Epithelial cell of prostate (primary cell): Measurements from ENCODE around the gene KCNQ1.

Experiments
- DNase-seq: peaks from one replicate; pipeline ENCODE4 v3.0.0-alpha.2; 2011; ENCODE audit warnings: low read depth, low spot score
- H3K27ac ChIP-seq: fragments of 450-650 bp; 2 replicates; pipeline ENCODE4 v1.5.1; 2017; ENCODE audit warnings: mild to moderate bottlenecking

The KCNQ1 gene

DNA sequence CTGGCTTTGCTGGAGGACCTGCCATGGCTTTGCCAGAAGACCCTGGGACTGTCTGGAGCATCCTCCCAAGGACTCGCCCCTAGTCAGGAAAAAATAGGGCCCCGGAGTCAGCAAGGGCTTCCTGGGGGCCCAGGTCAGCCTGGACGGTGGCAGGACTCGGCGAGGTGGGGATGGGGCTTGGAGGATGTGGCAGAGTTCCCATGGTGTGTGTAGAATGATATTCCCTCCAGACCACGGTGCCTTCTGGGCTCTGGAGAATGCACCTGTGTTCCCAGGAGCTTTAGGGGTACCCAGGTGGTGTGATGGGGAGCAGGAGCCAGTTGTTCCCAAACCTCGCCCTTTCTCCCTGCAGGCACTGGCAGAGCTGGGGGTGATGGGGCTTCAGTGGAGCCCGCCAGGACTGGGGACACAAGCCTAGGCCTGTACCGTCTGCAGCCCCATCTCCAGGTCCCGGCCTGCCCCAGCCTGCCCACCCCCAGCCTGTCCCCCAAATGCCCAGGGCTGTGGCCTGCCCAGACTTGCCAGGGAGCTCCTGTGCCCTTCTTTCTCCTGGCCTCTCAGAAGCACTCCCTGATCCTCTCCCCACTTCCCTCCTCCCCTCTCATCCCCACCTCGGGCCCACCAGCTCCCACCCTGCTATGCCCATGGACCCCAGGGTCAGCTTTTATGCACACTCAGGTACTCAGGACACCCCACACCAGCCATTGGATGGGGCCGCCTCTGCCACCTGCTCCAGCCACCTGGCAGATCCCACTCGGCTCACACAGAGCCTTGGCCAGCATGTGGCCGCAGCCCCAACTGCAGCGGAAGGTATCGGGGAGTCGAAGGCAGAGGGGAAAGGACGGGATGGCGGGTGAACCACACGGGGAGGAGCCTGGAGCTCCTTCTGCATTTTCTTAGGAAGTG lies 358.6 kb downstream of the KCNQ1 start:
- no peak overlapping the region for H3K27ac ChIP-seq
- no peak for DNase-seq

DNA sequence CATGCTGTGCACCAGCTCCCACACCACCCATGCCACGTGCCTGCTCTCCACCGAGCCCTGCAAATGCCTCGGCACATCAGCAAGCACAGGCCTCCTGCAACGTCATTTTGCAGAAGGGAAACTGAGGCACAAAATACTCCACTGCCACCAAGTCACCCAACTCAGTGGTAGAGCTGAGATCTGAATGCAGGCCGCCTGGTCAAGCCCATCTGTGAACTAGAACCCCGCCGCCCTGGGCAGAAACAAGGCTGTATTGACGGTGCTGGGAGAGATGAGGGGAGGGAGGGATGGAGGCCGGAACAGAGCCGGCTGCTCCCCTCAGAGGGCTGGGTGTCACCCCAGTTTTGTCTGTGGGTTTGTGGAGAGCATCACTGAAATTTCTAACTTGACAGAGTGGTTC lies 359.4 kb downstream of the KCNQ1 start:
- DNase-seq: no peak
- H3K27ac ChIP-seq: no peak overlapping the region

DNA sequence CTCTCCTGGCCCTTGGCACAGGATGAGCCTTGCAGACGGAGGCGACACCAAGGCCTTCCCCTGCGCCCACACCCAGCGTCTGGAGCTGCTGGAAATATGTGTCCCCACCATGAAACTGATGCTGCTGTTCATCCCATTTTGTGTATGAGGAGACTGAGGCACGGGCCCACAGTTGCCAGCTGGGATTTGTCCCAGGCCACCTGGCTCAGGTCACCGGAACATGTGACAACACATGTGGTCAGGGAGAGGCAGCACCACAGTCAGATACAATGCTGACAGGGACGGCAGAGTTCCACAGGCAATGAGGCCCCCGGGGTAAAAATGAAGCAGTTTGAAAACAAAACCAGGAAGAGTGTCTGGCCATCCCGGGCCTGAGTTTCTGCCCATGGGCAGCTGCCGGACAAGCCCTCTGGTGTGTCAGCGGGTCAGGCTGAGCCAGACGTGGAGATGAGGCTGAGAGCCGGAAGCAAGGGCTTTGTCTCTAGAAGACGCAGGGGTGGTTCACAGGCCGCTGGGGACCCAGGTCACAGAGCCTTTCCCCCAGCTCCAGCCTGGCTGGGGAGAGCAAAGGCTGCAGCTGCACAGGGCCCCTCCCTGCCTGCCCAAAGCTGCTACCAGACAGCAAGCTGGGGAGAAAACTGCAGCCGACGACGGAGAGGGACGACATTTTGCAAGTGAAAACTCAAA lies 360.0 kb downstream of the KCNQ1 start:
- H3K27ac ChIP-seq: no peak overlapping the region
- DNase-seq: no peak

DNA sequence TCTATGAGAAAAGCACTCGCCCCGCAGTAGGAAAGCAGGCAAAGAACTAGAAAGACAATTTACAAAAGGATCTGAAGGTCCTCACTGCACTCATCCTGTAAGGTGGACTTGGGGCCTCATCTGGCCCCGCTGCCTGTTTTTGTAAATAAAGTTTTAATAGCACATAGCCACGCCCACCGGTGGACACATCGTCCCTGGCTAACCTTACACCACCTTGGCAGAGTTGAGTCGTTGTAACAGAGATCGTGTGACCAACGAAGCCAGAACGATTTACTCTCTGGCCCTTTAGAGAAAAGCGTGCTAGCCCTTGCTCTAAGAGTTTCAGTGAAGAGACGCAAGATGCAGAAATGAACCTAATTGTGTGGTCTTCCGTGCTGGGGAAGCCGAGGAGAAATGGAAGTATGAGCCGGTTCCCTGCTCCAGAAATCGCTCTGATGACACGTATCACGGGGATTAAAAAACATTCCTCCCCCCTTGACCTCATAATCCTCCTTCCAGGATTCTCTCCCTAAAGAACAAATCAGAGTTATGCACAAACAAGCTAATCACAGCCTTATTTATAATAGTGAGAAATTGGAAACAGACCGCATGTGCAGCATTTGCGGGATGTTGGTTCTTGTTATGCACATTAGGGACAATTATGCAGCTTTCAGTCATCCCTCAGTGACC lies 360.7 kb downstream of the KCNQ1 start:
- H3K27ac ChIP-seq: no peak overlapping the region
- no peak for DNase-seq

DNA sequence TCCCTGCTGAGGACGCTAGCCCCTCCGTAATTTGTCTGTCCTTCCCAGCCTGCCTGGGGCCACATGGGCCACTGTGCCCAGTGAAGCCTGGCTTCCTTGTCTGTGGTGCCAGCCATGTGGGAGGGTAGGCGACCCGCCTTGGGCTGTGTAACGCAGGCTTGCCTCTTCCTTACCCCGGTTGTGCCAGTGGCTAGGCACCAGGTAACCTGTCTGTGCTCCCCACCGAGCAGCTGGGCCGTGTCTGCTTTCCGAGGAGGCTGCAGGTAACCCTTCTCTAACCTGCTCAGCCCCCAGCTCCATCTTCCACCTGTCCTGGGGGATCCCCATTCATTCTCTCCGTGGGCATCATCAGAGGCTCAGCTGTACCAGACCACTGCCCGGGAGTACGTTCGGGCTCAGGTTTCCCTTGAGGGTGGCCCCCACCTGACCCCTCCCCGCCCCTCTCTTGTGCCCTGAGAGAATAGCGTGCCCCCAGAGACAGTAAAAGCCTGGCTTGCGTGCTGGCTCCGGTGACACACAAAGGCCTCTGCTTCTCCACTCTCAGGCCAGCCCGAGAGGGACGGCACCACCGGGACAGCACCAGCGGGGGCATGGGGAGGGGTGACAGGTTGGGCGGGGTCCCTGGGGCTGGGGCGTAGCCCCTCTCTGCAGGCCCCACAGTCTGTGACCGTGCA lies 361.7 kb downstream of the KCNQ1 start:
- no peak overlapping the region for H3K27ac ChIP-seq
- DNase-seq: no peak

DNA sequence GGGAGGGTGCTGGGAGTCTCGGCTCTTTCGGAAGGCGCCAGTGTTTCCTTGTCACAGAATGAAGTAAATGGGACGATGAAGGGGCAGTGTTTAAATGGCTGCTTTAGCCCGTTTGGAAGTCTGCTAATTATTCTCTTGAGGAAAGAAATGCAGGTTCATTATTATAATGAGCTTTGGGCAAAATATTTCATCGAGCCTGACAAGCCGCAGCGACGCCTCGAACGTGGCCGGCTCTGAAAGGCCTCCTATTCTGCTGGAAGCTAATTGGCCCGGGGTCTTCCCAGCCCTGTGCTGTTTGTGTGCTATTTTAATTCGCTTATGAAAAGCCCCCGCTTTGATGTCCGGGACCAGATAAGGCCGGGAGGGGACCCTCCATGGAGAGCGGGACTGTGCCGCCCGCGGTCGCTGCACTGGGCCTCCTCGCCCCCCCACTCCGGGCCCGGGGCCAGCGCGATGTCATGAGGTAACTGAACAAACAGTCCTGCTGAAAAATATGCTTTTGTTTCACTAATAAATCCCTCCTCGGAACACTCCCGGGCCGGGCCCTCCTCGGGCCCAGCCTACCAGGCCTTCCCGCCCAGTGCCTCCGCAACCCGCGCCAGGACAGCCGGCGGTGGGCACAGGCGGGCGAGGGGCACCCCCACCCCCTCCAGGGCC lies 362.3 kb downstream of the KCNQ1 start:
- no peak for DNase-seq
- no peak overlapping the region for H3K27ac ChIP-seq

DNA sequence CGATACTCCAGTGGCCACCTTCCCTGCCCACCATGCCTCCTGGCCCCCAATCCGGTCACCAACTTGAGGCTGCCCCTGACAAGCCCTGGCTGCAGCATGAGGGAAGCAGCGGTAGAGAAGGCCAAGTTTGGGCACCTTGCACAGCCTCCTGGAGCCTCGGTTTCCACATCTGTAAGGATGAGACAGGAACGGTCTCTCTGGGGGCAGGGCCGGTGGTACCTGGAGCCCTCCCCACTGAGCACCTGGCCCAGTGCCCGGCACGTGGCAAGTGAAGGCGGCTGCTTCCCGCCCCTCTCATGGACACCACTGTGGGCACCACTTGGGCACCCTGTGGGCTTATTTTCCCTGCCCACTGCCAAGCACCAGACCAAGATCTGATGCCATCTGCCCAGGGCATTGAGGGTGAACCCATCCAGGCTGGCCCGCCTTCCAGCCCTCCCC lies 363.0 kb downstream of the KCNQ1 start:
- DNase-seq: no peak
- no peak overlapping the region for H3K27ac ChIP-seq

DNA sequence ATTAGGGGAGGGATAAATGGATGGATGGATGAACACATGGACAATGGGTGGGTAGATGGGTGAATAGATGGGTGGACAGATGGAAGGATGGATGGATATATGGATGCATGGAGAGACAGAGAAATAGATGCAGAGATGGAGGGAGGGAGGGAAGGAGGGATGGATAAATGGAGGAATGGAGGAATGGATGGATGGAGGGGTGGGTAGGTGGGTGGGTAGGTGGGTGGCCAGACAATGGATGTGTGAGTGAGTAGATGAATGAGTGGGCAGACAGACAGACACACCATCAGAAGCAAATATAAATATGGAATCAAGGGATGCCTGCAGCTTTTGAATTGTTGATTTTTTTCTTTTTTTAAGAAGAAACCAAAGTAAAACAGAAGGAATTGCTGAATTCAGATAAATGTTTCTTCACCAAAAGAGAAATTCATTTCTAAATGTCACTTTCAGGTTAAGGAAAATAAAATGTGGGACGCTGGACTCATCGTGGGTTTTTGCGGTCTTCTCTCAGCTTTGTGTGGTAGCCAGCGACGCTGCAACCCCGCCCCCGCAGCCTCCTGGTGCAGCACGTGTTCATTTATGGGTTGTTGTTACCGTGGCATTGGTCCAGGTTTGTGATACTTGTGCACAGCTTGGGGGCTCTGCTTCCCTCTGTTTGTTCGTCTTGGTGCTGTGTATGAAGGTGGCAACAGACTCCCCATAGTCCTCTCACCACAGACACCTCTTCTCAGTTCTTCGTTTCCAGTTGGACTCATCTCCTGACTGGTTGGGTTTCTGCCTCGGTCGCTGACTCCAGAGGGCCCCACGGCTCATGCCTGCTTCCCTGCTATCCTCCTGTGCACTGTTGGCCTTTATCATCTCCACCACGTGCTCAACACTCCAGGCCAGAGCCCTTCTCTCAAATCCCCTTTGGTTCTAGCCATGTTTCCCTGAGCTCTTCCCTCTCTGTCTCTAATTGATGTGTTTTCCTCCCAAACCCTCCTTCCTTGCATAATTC lies 364.3 kb downstream of the KCNQ1 start:
- H3K27ac ChIP-seq: no peak overlapping the region
- no peak for DNase-seq

DNA sequence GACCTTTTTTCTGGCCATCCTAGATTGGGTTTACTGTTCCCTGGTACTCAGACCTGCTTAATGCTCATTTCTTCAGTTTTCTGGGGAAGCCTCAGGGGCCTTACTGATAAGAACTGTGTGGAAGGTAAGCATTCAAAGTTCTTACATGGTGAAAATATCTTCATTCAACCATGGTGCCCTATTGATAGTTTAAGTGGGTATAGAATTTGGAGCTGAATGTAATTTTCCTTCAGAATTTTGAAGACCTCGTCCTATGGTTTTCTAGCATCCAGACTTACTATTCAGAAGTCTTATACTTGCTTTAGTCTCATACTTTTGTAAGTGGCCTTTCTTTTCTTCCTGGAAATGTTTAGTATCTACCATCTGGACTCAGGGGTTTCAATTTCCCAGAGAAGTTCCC lies 365.0 kb downstream of the KCNQ1 start:
- H3K27ac ChIP-seq: no peak overlapping the region
- DNase-seq: no peak

DNA sequence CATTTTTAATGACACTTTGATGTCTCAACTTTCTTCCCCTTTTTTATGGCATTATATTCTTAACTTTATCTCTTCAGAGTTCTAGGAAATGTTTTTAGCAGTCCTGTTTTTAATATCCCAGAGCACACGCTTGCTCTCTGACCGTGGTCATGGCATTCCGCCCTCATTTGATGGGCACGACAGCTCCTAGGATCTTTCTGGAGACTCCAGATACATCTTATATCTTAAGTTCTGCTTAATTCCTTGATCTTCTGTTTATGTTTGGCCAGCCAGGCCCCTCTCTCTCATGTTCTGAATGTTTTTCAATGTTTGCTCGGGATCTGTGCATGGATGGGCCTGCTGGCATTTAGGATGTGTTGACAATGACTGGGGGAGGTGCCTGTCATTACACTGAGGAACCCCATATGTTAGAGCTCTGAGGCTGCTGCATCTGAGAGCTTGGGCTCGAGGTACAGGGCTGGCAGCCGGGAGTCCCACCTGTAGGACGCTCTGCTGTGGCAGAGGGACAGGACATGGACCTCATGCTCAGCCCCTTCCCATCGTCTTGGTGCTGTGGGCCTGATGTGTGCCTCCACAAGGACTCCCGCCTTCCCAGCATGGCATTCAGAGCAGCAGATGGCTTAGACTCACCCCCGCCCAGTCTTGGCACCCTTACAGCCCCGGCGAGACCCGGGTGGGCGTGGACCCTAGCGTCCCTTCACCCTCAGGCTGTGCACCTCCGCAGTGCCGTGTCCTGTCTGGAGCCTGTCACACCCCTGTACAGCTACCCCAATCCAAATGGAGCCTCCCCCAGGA lies 365.8 kb downstream of the KCNQ1 start:
- no peak for DNase-seq
- H3K27ac ChIP-seq: no peak overlapping the region

DNA sequence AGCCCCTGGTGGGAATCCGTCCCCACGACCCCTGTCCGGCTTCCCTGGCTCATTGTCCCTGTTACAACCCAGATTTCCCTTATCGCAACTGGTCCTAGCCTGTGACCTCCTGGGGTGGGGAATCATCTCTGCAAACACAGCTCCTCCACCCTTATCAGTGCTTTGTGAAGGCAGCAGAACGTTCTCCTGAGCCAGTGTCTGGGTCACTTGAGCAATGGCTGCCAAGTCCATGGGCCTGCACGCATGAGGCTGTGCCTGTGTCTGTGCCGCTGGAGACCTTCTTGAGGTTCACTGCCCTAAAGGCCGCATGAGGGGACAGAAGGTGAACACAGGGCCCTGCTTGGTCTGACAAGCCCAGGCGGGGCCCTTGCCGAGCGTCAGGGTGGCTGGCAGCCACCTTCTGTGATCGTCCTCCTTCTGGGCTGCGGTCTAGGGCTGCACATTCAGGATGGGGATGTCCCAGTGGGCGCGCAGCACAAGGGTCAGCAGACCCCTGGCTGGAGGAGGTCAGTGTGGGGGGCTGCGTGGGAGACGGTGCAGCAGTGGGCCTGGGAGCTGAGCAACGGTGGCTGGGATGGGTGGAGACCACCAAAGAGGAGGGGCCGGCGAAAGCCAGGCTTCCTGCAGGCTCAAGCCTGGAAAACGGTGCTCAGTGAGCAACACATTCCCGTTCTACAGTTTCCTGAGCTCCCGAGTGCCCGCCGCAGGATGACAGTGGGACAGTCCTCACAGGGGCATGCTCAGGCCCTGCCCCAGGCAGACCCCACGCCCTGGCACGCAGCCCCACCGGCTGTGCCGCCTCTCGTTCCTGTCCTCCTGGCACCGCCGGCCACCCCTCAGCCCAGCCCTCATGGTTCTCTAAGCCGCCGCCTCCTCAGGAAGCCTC lies 366.6 kb downstream of the KCNQ1 start:
- no peak overlapping the region for H3K27ac ChIP-seq
- no peak for DNase-seq

DNA sequence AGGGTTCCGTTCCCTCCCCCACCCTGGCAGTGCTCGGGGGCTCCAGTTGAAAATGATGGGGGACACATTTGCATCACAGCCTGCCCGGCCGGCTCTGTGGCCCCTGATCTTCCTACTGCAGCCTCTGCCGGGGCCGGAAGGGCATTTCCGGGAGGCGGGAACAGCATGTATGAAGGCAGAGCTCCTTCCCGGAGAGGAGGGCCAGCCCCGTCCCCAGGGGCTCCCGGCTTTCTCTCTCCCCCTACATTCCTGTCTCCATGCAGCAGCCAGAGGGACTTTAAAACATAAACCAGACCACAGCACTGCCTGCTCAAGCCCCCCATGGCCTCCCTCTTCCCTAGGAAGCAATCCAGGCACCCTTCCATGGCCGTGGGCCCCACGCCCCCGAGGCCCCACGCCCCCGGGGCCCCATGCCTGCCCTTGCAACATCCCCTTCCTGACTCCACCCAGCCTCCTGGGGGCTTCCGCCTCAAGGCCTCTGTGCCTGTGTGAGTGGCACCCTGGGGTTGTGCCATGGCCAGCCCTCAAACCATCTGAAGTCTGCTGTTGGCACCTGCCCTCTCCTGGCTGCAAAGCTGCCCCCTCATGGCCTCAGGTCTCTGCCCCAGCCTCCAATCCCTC lies 367.7 kb downstream of the KCNQ1 start:
- DNase-seq: no peak
- H3K27ac ChIP-seq: no peak overlapping the region

DNA sequence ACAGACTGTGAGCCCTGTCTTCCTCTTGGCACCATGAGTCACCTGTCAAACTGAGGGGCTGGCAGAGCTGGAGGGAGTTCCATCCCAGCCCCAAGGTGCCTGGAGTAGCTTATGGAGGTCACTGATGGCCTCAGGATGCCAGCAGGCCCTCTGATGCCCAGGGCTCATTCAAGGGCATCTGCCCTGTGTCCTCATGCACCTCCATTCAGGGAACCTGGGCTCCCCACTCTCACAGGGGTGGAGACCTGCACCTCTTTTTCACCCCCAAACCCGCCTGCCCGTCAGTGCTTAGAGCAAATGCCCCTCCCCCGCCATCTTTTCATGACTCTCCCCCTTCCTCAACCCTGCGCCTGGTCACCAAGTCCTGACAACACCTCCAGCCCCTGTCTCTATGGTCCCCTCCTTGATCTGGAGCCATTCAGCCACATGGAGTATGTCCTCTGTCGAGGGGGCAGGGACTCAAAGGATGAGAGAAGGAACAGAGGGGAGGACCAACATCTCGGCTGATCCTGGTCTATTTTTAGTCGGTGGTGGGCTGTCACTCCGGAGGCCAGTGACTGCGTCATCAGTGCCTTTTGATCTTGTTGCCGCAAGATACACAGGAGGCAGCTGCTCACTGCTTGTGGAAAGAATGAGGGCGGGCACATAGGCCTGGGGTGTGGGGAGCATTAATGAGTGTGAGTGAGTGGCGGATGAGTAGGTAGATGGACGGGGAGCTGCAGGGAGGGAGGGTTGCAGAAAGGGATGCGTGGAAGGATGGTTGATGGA lies 368.5 kb downstream of the KCNQ1 start:
- no peak for DNase-seq
- H3K27ac ChIP-seq: no peak overlapping the region

DNA sequence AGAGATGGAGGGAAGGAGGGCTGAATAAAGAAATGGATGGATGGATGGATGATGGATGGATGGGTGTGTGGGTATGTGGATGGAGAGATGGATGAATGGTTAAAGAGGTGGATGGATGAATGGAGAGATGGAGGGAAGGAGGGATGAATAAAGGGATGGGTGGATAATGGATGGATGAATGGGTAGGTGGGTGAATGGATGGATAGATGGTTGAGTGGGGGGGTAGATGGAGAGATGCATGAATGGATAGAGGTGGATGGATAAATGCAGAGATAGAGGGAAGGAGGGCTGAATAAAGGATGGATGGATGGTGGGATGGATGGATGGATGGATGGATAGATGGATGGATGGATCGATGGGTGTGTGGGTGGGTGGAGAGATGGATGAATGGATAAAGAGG lies 369.2 kb downstream of the KCNQ1 start:
- H3K27ac ChIP-seq: no peak overlapping the region
- no peak for DNase-seq

DNA sequence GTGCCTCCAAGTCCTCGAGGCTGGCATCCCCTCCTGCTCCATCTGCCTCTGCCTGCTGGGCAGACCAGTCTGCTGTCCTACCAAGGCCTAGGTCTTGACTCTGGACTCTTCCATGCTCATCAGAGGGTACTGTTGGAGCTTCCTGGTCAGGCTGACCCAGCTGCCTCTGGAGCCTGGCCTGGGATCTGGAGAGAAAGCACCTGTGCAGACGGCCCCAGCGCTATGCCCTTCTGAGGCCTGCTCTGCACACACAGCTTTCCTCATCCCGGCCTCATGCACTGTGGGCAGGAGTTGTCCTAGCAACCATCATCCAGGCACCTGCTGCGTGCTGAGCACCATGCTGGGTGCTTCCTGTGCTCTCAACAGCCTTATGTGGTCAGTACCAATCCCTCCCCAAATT lies 369.9 kb downstream of the KCNQ1 start:
- DNase-seq: no peak
- no peak overlapping the region for H3K27ac ChIP-seq
